HG03571 (cell line): ENCODE measurements around the gene TXNDC16.

Experiments
- ATAC-seq: cut with Tn5 transposase; IDR thresholded peaks from one replicate; pipeline ENCODE4 v1.9.1; 2021; ENCODE audit not compliant: unreplicated experiment

Gene TXNDC16

GRCh38 chr14:52395728-52396127, 156.6 kb downstream of the TXNDC16 start:
- ATAC-seq = no peak

- ATAC-seq = no peak
Measured at GRCh38 chr14:52391881-52392615, 160.3 kb downstream of the TXNDC16 start.
